GM13976 (cell line): Measurements from ENCODE around the gene SHISA9.

Source experiments
- DNase-seq: peaks from one replicate; pipeline ENCODE4 v3.0.0; 2012; ENCODE audit warnings: low spot score
- CTCF ChIP-seq: IDR thresholded peaks from 2 replicates; pipeline ENCODE4 v1.5.1; 2012; ENCODE audit warnings: borderline replicate concordance, mild to moderate bottlenecking; ENCODE audit not compliant: insufficient read depth; ENCODE audit errors: extremely low read depth, missing control alignments, control extremely low read depth
- in situ Hi-C: fragments of 300-500 bp; cut with MboI; formaldehyde crosslinking; loops from one replicate; pipeline ENCODE4 v1.12.0; 2022; ENCODE audit warnings: low sequenced_read_pairs, mixed read lengths, inconsistent platforms; ENCODE audit not compliant: unreplicated experiment

The SHISA9 gene

GRCh38 chr16:13113741-13114140 lies 212.3 kb downstream of the SHISA9 start:
- no peak for TF ChIP-seq CTCF
- DNase-seq, result no peak
- in situ Hi-C loops, result no loop called here

- in situ Hi-C loops, result no loop called here
- no peak for TF ChIP-seq CTCF
- DNase-seq, result no peak
Measured at GRCh38 chr16:13118091-13118490, 216.7 kb downstream of the SHISA9 start.

DNA sequence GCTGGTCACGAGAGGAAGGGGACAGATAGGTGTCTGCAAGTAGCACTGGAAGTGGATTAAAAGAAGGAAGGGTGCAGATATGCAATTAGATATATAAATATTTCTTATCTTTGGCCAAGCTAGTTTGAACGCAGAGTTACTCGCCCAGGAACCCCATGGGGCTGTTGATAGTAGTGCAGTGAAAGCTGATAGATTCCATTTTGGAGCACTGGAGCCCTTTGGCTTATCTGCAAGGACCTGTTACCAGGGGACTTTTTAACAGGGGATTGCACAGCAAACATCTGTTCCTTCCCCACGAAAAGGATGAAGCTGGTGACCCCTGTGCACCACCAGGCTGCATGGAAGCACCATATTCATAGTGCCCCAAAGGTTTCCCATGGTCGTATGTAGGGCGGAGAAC lies 218.7 kb downstream of the SHISA9 start:
- no peak for TF ChIP-seq CTCF
- in situ Hi-C loops, result no loop called here
- DNase-seq, result no peak

- in situ Hi-C loops, result no loop called here
- DNase-seq, result no peak
- TF ChIP-seq CTCF, result no peak
Measured at GRCh38 chr16:13120557-13120956, 219.2 kb downstream of the SHISA9 start.

GRCh38 chr16:13123991-13124390 lies 222.6 kb downstream of the SHISA9 start:
- in situ Hi-C loops, result no loop called here
- DNase-seq, result no peak
- no peak for TF ChIP-seq CTCF

DNA sequence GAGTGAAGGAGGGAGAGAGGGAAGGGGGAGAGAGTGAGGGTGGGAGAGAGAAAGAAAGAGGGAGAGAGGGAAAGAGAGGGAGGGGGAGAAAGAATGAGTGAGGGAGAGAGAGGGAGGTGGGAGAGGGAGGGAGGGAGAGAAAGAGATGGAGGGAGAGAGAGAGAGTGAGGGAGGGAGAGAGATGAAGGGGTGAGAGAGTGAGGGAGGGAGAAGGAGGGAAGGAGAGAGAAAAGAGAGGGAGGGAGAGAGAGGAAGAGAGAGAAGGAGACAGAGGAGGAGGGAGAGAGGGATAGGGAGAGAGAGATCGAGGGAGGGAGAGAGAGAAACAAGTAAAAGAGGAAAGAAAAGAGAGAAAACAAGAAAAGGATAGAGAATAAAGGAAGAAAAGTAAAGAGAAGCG lies 225.7 kb downstream of the SHISA9 start:
- in situ Hi-C loops, result no loop called here
- no peak for TF ChIP-seq CTCF
- DNase-seq, result no peak

DNA sequence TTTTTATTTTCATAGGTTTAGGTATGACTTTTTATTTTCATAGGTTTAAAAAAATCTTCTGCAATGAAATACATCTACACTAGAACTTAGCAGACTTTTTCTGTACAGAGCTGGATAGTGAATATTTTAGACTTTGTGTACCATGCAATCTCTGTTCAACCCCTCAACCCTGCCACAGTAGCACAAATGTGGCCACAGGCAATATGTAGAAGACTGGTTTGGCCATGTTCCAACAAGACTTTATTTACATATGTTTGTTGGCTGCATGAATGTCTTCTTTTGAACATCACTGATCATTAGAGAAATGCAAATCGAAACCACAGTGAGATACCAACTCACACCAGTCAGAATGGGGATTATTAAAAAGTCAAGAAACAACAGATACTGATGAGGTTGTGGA lies 229.2 kb downstream of the SHISA9 start:
- DNase-seq, result no peak
- in situ Hi-C loops, result no loop called here
- no peak for TF ChIP-seq CTCF
